AML-193 (cell line): Measurements from ENCODE around the gene NOL11.
"Not testable (repeated sequence)": the region's sequence is repeated elsewhere in the genome, so short reads cannot be mapped to it uniquely, and the experiment has no call there.

Experiments
- DNase-seq, 2 experiments: peaks; one replicate each; lab custom pipeline; 2025; lab: John Stamatoyannopoulos, UW

Gene NOL11

GRCh38 chr17:67717624-67718324 is at the start of gene NOL11:
NOL11 (plus strand) TSS chr17:67717936; CDS start chr17:67717948, 12 bp downstream.
- DNase-seq: peak; percentile 99

GRCh38 chr17:67671493-67671892 is 46.2 kb upstream of the NOL11 start:
- DNase-seq: no peak

GRCh38 chr17:67672592-67673335 is 45.0 kb upstream of the NOL11 start:
- no peak for DNase-seq

GRCh38 chr17:67675481-67675880 is 42.3 kb upstream of the NOL11 start:
- no peak for DNase-seq

- no peak for DNase-seq
Measured at GRCh38 chr17:67676305-67676704, 41.4 kb upstream of the NOL11 start.

GRCh38 chr17:67678414-67678813 is 39.3 kb upstream of the NOL11 start:
- DNase-seq: no peak

GRCh38 chr17:67679225-67679624 is 38.5 kb upstream of the NOL11 start:
- no peak for DNase-seq

- no peak for DNase-seq
Measured at GRCh38 chr17:67679721-67680120, 38.0 kb upstream of the NOL11 start.

GRCh38 chr17:67680445-67681224 is 37.1 kb upstream of the NOL11 start:
- DNase-seq: no peak

- no peak for DNase-seq
Measured at GRCh38 chr17:67682196-67682595, 35.5 kb upstream of the NOL11 start.

- no peak for DNase-seq
Measured at GRCh38 chr17:67685351-67685750, 32.4 kb upstream of the NOL11 start.

GRCh38 chr17:67686241-67686640 is 31.5 kb upstream of the NOL11 start:
- no peak for DNase-seq

- no peak for DNase-seq
Measured at GRCh38 chr17:67687511-67687910, 30.2 kb upstream of the NOL11 start.

- peak; percentile 66 to 72 for DNase-seq
Measured at GRCh38 chr17:67689534-67690177, 28.1 kb upstream of the NOL11 start.

- no peak for DNase-seq
Measured at GRCh38 chr17:67693811-67694210, 23.9 kb upstream of the NOL11 start.

- no peak for DNase-seq
Measured at GRCh38 chr17:67696347-67696746, 21.4 kb upstream of the NOL11 start.

GRCh38 chr17:67696853-67697498 is 20.8 kb upstream of the NOL11 start:
- DNase-seq: no peak

GRCh38 chr17:67700037-67700724 is 17.6 kb upstream of the NOL11 start:
- DNase-seq: no peak

- DNase-seq: no peak
Measured at GRCh38 chr17:67700725-67701119, 17.0 kb upstream of the NOL11 start.

GRCh38 chr17:67702861-67703260 is 14.9 kb upstream of the NOL11 start:
- DNase-seq: not testable (repeated sequence)

GRCh38 chr17:67707442-67707841 is 10.3 kb upstream of the NOL11 start:
- no peak for DNase-seq
